D341Med (cell line): ENCODE results near the gene MIER2.

ENCODE experiments used
- DNase-seq: peaks from one replicate; pipeline ENCODE4 v3.0.0; 2012; ENCODE audit warnings: low spot score

MIER2 gene

GRCh38 chr19:307793-308420, 36.7 kb downstream of the MIER2 start:
- peak; percentile 24 for DNase-seq

DNA sequence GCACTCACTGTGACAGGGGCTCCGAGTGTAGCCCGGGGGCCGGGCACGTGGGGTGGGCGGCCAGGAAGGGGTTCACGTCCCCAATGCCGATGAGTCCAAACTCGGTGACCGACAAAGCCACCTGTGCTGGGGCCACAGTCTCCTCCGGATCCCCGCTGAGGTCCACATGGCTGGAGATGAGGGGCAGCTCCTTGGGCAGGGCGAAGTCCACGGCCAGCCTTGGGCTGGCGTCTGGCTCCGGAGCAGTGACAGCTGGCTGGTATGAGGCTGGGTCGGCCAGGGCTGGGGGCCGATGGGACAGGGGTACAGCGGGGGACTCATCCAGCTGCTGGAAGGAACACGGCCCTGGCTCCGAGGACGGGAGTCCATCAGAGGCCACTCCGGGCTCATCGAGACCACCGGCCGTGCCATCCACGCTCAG, 37.5 kb downstream of the MIER2 start:
- DNase-seq = peak; percentile 28

- no peak for DNase-seq
Measured at GRCh38 chr19:306151-306900, 38.3 kb downstream of the MIER2 start.

DNA sequence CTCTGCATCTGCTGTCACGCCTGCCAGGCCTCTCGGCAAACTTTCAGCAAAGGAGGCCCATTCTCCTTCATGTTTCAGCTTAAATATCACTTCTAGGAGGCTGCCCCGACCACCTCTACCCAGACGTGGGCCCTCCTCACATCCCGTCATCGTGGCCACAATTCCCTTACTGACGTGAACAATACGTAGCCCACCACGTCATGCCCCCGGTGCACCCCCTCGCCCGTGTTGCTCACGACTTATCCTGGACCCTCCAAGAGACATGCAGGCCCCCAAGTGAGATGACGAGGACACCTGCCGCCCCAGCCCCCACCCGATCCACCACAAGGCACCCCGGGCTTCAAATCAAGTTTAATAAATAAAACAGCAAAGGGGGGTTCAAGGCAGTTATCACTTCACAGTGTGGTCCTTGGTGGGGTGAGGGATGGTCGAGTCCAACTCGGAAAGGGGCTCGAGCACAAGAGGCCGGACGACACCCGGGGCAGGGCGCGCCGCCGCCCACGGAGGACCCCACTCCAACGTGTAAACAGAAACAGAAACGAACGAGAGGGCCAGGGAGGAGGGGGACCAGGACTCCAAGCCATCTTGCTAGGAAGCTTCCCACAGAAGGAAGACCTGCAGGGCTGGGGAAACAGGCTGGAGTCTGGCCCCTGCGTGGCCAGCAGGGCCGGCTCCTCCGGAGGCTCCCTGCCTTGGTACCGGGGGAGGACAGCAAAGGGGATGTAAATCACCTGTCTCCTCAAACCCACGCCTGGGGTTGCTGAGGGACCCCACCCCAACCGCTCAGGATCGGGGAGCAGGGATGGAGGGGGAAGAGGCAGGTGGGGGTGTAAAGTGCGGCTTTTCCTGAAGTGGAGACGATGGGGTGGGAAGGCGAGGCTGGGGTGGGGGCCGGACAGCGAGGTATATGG, 39.1 kb downstream of the MIER2 start:
- no peak for DNase-seq

GRCh38 chr19:296476-297225, 47.9 kb downstream of the MIER2 start:
- no peak for DNase-seq

- DNase-seq = peak; percentile 28
Measured at GRCh38 chr19:295687-296370, 48.8 kb downstream of the MIER2 start.

- peak; percentile 89 for DNase-seq
Measured at GRCh38 chr19:294946-295686, 49.5 kb downstream of the MIER2 start.

DNA sequence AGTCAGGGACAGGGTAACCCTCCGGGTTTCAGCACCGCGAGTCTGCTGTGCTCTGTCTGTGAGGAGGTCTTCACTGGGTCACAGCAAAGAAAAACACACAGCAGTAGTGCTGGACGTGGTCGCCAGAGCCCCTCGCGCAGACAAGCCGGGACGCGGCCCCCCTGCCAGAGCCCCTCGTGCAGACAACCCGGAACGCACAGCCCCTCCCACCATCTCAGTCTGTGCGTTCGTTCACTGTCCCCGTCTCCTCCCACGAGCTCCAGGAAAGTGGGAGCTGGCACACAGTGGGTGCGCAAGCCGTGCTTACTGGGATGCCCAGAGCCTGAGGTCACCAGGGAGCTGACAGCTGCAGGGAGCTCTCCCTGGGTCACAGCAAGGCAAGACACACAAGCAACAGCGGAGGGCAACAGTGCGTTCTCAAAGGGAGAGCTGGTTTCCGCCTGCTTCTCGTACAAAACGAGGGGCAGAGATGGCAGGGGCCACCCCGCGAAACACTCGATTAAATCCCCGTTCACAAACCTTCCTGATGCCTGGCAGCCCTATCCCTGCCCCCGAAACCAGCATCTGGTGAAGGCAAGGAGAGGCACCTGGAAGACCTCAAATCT, 50.2 kb downstream of the MIER2 start:
- DNase-seq = peak; percentile 60

DNA sequence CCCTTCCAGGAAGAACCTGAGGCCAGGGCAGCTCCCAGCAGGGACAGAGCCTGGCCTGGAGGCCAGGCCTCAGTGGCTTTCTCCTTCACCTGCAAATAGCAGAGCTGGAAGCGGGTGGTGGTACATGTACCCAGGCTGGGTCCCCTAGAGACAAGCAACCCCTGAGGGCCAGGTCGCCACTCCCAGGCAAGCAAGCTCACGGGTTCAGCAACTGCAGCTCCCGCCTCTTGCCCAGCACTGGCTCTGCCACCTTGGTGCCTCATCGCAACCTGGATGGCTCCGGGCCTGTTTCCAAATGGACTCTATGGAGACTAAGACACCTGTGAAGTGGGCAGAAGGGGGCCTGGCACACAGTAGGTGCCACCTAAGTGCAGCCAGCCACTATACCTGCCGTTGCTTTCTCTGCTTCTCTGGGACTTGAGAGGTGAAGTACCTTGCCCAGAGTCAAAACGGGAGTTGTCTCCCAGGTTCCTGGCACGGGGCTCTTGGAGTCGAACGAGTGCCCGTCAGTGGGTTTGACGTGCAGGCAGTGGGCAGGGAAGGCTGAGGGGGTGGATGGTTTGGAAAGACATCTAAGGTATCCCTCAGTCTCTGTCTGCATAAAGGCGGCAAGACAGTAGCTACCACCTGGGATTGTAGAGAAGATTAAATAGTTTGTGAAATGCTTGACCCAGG, 51.0 kb downstream of the MIER2 start:
- peak; percentile 36 for DNase-seq

DNA sequence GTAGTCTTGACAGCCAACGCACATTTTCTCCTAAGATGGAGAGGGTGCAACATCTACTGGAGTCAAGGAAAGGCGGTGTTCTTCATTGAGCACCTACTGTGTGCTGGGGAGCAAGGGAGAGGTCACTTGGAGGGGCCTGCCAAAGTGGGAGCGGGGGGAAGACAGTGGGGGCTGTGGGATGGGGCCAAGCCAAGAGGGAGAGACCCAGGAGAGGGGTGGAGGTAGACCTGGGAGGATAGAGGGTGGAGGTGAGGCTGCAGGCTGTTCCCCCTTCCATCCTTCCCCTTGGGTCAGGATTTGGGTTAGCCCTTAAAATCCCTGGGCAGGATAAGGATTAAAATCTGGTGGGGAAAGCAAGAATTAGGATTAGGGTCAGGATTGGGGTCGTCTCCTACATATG, 51.6 kb downstream of the MIER2 start:
- DNase-seq = peak; percentile 30

DNA sequence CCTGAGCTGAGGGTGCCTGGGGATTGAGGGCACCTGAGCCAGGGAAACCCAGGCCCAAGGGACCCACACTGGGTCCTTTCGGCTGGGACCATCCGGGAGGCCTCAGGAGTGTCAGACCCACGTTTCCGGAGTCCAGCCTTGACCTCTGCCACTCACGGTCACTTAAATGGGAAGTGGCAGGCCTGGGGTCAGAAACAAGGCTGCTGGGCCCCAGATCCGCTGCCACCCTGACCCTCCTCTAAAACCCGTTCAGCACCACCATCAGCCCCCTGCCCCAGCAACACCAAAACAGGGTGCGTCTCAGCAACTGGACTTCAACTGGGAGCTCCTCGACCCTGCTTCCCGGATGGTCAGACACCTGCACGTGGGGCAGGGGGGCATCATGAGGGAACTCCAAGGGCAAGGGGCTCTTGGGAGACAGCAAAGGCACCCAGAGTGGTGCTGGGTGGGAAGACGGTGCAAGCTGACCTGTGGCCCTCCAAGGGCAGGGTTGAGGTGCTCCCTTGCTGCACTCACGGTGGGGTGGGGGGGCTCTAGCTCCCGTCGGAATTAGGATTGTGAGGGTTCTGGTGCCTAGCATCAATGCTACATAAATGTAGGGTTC, 52.2 kb downstream of the MIER2 start:
- DNase-seq = peak; percentile 29

DNA sequence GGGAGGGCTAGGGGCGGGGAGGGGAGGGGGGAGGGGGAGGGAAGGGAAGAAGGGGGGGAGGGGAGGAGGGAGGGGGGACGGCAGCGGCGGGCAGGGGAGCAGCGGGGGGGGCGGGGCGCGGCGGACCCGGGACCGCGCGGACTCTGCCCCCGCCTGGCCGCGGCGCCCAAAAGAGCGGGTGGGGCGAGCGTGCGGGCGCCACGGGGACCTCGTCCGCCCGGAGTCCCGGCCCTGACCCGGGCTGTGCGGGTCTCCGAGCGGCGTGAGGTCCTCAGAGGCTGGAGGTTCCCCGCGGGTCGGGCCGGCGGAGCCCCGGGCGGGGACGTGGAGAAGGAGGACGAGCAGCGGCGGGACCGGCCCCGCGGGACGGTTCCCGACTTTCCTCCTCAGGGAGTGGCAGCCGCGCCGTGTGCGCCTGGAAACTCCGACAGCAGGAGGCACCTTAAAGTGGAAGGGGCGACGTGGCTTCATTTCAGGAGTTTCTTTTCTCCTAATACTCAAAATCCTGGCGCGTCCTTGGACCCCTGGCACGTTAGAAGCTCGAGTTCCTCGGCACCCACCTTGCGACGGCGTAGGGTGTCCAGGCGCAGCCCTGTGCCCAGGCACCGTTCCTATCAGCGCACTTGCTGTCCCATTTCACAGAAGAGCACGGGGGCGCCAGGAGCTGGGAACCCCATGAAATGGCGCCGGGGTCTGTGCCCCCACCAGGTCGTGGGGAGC, 52.9 kb downstream of the MIER2 start:
- DNase-seq = peak; percentile 73

GRCh38 chr19:291006-291521, 53.5 kb downstream of the MIER2 start, which contains the start of gene PLPP2:
Gene PLPP2 (minus strand): TSS chr19:291403. CDS start chr19:291336, 67 bp downstream.
- peak; percentile 58 for DNase-seq

DNA sequence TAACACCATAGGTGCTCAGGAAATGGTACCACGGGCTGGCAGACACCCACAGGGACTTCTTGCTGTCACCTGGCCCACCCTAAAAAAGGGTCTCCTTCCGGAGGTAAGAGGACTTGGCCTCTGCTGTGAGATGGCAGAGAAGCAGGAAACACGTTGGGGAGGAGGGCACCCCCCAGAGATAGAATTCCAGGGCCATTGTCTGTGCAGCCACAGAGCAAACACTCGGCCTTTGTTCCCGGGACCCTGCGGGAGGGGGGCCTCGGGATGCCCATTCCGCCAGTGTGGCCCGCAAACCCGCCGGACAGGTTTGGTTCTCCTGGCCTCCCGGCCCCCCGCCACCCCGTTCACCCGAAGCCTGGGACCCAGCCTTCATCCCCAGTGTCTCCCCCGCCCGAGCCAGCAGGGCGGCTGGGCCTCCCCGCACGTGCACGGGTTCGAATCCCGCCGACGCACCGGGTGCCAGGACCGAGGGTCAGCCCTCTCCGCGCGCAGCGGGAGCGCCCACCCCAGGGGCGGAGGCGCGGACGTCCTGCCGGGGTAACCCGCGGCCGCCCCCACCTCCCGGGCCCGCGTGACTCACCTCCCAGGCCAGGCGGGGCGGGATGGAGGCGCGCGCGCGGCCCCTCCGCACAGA, 54.1 kb downstream of the MIER2 start:
- peak; percentile 46 for DNase-seq

DNA sequence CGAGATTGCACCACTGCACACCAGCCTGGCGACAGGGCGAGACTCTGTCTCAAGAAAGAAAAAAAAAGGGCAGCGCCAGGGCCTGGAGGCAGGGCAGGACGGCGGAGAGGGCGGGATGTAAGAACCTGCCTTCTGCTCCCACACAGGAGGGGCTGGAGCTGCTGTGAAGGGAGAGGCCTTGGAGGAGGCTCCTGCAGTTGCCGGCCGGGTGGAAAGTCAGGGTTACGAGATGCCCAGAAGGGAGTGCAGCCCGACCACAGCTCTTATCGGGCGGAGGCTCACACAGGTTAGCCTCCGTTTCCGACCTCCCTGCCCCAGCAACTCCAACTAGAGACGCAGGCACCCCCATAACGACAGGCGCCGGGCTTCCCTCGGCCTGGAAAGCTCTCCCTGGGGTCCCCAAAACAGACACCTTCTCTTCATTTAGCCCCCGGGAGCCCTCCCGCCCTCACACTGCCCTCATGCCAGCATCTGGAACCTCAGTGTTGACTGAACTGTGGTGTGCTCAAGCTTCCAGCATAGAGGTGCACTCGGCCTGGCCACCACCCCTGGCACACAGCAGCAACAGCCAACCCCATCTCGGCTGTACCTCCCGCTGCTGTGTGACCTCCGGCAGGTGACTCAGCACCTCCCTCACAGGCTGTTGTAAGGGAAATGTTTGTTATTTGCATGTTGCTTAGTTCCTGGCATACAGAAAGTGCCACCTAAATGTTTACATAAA, 54.8 kb downstream of the MIER2 start:
- peak; percentile 42 for DNase-seq

DNA sequence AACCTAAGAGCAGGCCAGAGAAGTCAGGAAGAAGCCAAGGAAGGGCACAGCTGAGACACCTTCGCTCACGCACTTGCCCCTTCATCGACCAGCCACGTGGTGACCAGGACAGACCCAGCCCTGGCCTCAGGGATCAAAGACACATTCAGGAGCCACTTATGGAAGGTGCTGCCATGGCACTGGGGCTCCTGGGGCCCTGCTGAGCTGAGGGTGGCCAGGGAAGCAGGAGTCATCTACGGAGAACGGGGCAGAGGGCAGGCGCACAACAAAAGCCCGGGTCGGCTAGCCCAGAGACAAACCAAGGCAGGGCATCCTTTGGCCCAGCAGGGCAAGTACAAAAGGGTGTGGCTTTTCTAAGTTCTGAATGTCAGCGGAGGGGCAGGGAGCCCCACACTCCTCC, 55.7 kb downstream of the MIER2 start:
- DNase-seq = no peak

- DNase-seq = no peak
Measured at GRCh38 chr19:287381-287871, 57.2 kb downstream of the MIER2 start.
